ENCODE data around the gene RASD2. TPM values are rescaled to one million over a fixed set of nuclear protein-coding genes. Genes with fewer than 3 reads are reported as not detected.

RASD2 gene
- polyA plus RNA-seq, 1 experiment, result 1.2 TPM

DNA sequence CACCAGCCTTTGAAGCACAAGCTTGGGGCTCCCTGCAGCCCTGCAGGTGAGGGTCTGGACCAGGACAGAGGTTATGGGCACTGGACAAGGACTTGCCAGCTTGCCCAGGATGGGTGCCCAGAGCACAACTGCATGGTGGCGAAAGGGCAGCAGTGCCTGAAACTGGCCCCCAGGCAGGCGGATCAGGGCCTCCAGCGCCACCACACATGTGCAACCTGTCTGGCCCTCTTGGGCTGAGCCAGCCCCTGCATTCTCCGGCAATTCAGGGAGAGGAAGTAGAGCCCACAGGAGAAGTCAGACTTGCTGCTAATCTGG, 57.7 kb downstream of the RASD2 start:
- no peak for TF ChIP-seq CTCF (IDR thresholded peaks at IDR 0.05; ENCODE audit: insufficient read depth, low read depth, low read length)
- CTCF ChIA-PET, result interaction anchor here (1.2 kb wide), 1 partner anchor 168 kb away, joined by 3 read pairs; no protein-coding TSS in a partner anchor

GRCh38 chr22:35599364-35599763, 58.7 kb downstream of the RASD2 start:
- no peaks in the 10 kb centered on the region for H3K36me3 ChIP-seq (ENCODE audit: control insufficient read depth, insufficient read depth, low read length)
- no peak for DNase-seq (ENCODE audit: low read depth)
- CTCF ChIA-PET, result interaction anchor here (1.2 kb wide), 1 partner anchor 169 kb away, joined by 3 read pairs; no protein-coding TSS in a partner anchor
- no peaks in the 10 kb centered on the region for H3K27me3 ChIP-seq (ENCODE audit: control insufficient read depth, insufficient read depth, low read length)
- no peak for TF ChIP-seq CTCF (IDR thresholded peaks at IDR 0.05; ENCODE audit: insufficient read depth, low read depth, low read length)
- POLR2A ChIA-PET, result no interaction called here
- H3K4me3 ChIP-seq (ENCODE audit: low read depth, low read length), result no peak overlapping the region

More for the DNA sequence above, 57.7 kb downstream of the RASD2 start:
- H3K27me3 ChIP-seq (ENCODE audit: control insufficient read depth, insufficient read depth, low read length), result no peaks in the 10 kb centered on the region
- no peaks in the 10 kb centered on the region for H3K36me3 ChIP-seq (ENCODE audit: control insufficient read depth, insufficient read depth, low read length)
- DNase-seq (ENCODE audit: low read depth), result no peak
- H3K4me3 ChIP-seq (ENCODE audit: low read depth, low read length), result no peak overlapping the region
- POLR2A ChIA-PET, result no interaction called here

DNA sequence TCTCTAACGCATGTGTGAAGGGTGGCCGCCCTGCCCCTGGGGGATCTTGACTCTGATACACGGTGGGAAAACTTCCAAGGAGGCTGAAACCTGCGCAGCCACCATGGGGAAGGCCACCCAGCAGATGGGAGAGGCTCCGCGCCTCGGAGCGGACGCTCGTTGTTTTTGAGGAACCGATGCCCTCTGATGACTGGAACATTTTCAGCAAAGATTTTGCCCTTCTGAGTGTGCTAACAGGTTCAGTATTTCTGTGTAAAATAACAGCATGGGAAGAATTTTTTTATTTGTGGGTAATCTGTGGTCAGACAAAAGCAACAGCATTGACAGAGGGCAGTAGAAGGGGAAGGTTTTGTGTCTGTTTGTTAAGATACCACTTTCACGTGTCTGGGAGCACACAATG, 59.8 kb downstream of the RASD2 start:
- Histone ChIP-seq H3K36me3 (ENCODE audit: control insufficient read depth, insufficient read depth, low read length) (no peaks in the 10 kb centered on the region), H3K27me3 (ENCODE audit: control insufficient read depth, insufficient read depth, low read length) (peaks cover under 1% of the 10 kb centered on the region), H3K4me3 (ENCODE audit: low read depth, low read length) (no peak overlapping the region)
- CTCF ChIA-PET, result no interaction called here
- no peak for TF ChIP-seq CTCF (IDR thresholded peaks at IDR 0.05; ENCODE audit: insufficient read depth, low read depth, low read length)
- DNase-seq (ENCODE audit: low read depth), result no peak
- POLR2A ChIA-PET, result no interaction called here

- peaks cover 2% of the 10 kb centered on the region for H3K27me3 ChIP-seq (ENCODE audit: control insufficient read depth, insufficient read depth, low read length)
- DNase-seq (ENCODE audit: low read depth), result no peak
- POLR2A ChIA-PET, result no interaction called here
- H3K36me3 ChIP-seq (ENCODE audit: control insufficient read depth, insufficient read depth, low read length), result no peaks in the 10 kb centered on the region
- CTCF ChIA-PET, result no interaction called here
- TF ChIP-seq CTCF (IDR thresholded peaks at IDR 0.05; ENCODE audit: insufficient read depth, low read depth, low read length), result no peak
- no peak overlapping the region for H3K4me3 ChIP-seq (ENCODE audit: low read depth, low read length)
These were observed 60.5 kb downstream of the RASD2 start for GRCh38 chr22:35601013-35601580.

GRCh38 chr22:35601743-35602615, 61.3 kb downstream of the RASD2 start:
- DNase-seq (ENCODE audit: low read depth), result no peak
- TF ChIP-seq CTCF (IDR thresholded peaks at IDR 0.05; ENCODE audit: insufficient read depth, low read depth, low read length), result no peak
- Histone ChIP-seq H3K27me3 (ENCODE audit: control insufficient read depth, insufficient read depth, low read length) (peaks cover 2% of the 10 kb centered on the region), H3K36me3 (ENCODE audit: control insufficient read depth, insufficient read depth, low read length) (no peaks in the 10 kb centered on the region), H3K4me3 (ENCODE audit: low read depth, low read length) (no peak overlapping the region)
- ChIA-PET POLR2A (interaction anchor here (0.6 kb wide), 1 partner anchor 370 kb away, joined by 15 read pairs; no protein-coding TSS in a partner anchor), CTCF (interaction anchor here (0.7 to 1.4 kb wide), 3 partner anchors 11 to 251 kb away, joined by 3 read pairs; no protein-coding TSS in a partner anchor)

All from BJ (cell line).